AG04449 (cell line): ENCODE results near the gene PRKAG2.

Experiments
- CTCF ChIA-PET: fragments of 350-600 bp; formaldehyde crosslinking; extraction: SDS; loops from one replicate; lab custom pipeline; 2021; ENCODE audit warnings: antibody characterized with exemption; lab: Yijun Ruan, JAX
- POLR2A ChIA-PET: fragments of 400-600, 350-600 bp; formaldehyde crosslinking; extraction: SDS; loops from one replicate; lab custom pipeline; 2020; ENCODE audit warnings: antibody characterized with exemption, inconsistent platforms; lab: Yijun Ruan, JAX
- DNase-seq: peaks from one replicate; pipeline ENCODE4 v3.0.0-alpha.2; 2010; ENCODE audit warnings: low read depth, low spot score
- H3K4me3 ChIP-seq: 2 replicates; pipeline ENCODE4 v1.5.1; 2011; ENCODE audit warnings: low read depth, mild to moderate bottlenecking, control low read depth, low read length
- TF ChIP-seq, protein P1 (sequence below): IDR thresholded peaks from one replicate; pipeline ENCODE4 v1.5.1; 2011; ENCODE audit warnings: mild to moderate bottlenecking, moderate library complexity, low read length, control low read depth, inconsistent platforms; ENCODE audit not compliant: insufficient read depth; ENCODE audit errors: missing control alignments

Gene PRKAG2

GRCh38 chr7:151923097-151923876 is 46.4 kb upstream of the PRKAG2 start:
- CTCF ChIA-PET = interaction anchor here (0.8 to 1.3 kb wide), 2 partner anchors 140 to 141 kb away, joined by 3 to 4 read pairs; no protein-coding TSS in a partner anchor
- no peak for DNase-seq
- POLR2A ChIA-PET = no interaction called here
- TF ChIP-seq, protein P1, sequence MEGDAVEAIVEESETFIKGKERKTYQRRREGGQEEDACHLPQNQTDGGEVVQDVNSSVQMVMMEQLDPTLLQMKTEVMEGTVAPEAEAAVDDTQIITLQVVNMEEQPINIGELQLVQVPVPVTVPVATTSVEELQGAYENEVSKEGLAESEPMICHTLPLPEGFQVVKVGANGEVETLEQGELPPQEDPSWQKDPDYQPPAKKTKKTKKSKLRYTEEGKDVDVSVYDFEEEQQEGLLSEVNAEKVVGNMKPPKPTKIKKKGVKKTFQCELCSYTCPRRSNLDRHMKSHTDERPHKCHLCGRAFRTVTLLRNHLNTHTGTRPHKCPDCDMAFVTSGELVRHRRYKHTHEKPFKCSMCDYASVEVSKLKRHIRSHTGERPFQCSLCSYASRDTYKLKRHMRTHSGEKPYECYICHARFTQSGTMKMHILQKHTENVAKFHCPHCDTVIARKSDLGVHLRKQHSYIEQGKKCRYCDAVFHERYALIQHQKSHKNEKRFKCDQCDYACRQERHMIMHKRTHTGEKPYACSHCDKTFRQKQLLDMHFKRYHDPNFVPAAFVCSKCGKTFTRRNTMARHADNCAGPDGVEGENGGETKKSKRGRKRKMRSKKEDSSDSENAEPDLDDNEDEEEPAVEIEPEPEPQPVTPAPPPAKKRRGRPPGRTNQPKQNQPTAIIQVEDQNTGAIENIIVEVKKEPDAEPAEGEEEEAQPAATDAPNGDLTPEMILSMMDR = no peak
- H3K4me3 ChIP-seq = no peak overlapping the region

- ChIA-PET POLR2A (no interaction called here), CTCF (no interaction called here)
- no peak for DNase-seq
- TF ChIP-seq, protein P1 = no peak
- H3K4me3 ChIP-seq = no peak overlapping the region
Measured at GRCh38 chr7:151921451-151921850, 44.5 kb upstream of the PRKAG2 start.

GRCh38 chr7:151920488-151920887 is 43.6 kb upstream of the PRKAG2 start:
- POLR2A ChIA-PET = no interaction called here
- TF ChIP-seq, protein P1 = no peak
- DNase-seq = no peak
- H3K4me3 ChIP-seq = no peak overlapping the region
- CTCF ChIA-PET = no interaction called here

DNA sequence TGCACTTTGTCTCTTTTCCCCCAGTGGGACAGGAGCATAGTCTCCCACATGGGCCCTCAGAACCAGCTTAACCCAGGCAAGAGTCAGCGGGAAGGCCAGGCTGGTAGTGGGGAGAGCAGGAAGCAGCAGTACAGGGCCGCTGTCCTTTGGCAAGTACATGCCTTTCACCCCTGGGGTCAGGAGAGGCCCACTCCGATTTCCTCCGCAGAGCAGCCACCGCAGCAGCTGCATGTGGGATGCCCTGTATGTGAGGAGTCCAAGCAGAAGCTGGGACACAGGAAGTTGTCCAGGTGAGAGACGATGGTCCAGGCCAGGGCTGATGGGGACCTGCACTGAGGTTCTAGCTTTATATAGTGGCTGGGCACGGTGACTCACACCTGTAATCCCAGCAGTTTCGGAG is 42.7 kb upstream of the PRKAG2 start:
- TF ChIP-seq, protein P1 = no peak
- H3K4me3 ChIP-seq = no peak overlapping the region
- no peak for DNase-seq
- POLR2A ChIA-PET = no interaction called here
- CTCF ChIA-PET = no interaction called here

GRCh38 chr7:151918510-151918843 is 41.6 kb upstream of the PRKAG2 start:
- POLR2A ChIA-PET = no interaction called here
- CTCF ChIA-PET = no interaction called here

GRCh38 chr7:151917791-151918509 is 41.0 kb upstream of the PRKAG2 start:
- POLR2A ChIA-PET = no interaction called here
- no peak overlapping the region for H3K4me3 ChIP-seq
- DNase-seq = no peak
- CTCF ChIA-PET = no interaction called here
- TF ChIP-seq, protein P1 = no peak

More at GRCh38 chr7:151918510-151918843, 41.6 kb upstream of the PRKAG2 start:
- H3K4me3 ChIP-seq = no peak overlapping the region
- TF ChIP-seq, protein P1 = no peak
- DNase-seq = no peak
